GM23248 (cell line): ENCODE results near the gene STARD7.

ENCODE experiments used
- EZH2 ChIP-seq: fragments of 200-600 bp; sonication (generic); IDR thresholded peaks from 2 replicates; pipeline ENCODE4 v1.6.1; 2018; ENCODE audit warnings: antibody characterized with exemption, mild to moderate bottlenecking; ENCODE audit not compliant: insufficient read depth, poor library complexity, severe bottlenecking
- EZH2phosphoT487 ChIP-seq: fragments of 200-600 bp; sonication (generic); IDR thresholded peaks from 2 replicates; pipeline ENCODE4 v1.6.1; 2018; ENCODE audit warnings: antibody characterized with exemption, moderate library complexity, mild to moderate bottlenecking, low read depth; ENCODE audit not compliant: insufficient read depth

- no peak for TF ChIP-seq EZH2
- no peak for TF ChIP-seq EZH2phosphoT487
These were observed 32.7 kb downstream of the STARD7 start for GRCh38 chr2:96175951-96176350.
